ENCODE results near the gene PTCD2. TPM values are rescaled to one million over a fixed set of nuclear protein-coding genes. Genes with fewer than 3 reads are reported as not detected.

PTCD2 gene
- total and polyA plus RNA-seq, 2 of the 8 experiments (the other 6 are each of a cell fraction or from before 2014, with no cell fraction given) = 7.3 to 15.4 TPM

- no peak overlapping the region for H2BK15ac ChIP-seq (ENCODE audit: low read length)
- no peak overlapping the region for H4K8ac ChIP-seq (ENCODE audit: extremely low read depth, insufficient read depth, low read length)
- H3K9me3 ChIP-seq (ENCODE audit: insufficient read depth in 2 of 2, low read depth in 1 of 2, low read length in 1 of 2) = no peaks in the 10 kb centered on the region
- H2BK5ac ChIP-seq (ENCODE audit: low read depth, low read length) = no peak overlapping the region
- H3K23ac ChIP-seq (ENCODE audit: insufficient read length) = no peak overlapping the region
- no peaks in the 10 kb centered on the region for H4K20me1 ChIP-seq (replicated peaks in 1 of 2; ENCODE audit: control insufficient read depth in 1 of 2, insufficient read depth in 2 of 2, low read length in 2 of 2)
- no peak overlapping the region for H2BK120ac ChIP-seq (replicated peaks; ENCODE audit: low read depth, low read length)
- POLR2A ChIA-PET (ENCODE audit: partially characterized antibody) = no interaction called here
- H3K27me3 ChIP-seq (replicated peaks in 1 of 4; ENCODE audit: control insufficient read depth in 3 of 4, extremely low read depth in 1 of 4, insufficient read depth in 3 of 4, low read length in 3 of 4) = no peaks in the 10 kb centered on the region
- H3K18ac ChIP-seq (ENCODE audit: extremely low read depth, low read length) = no peak overlapping the region
- H3K27ac ChIP-seq (ENCODE audit: low read depth, low read length) = no peak overlapping the region
- no peak overlapping the region for H2BK20ac ChIP-seq (ENCODE audit: low read length)
- no peak overlapping the region for H3K4me3 ChIP-seq (ENCODE audit: extremely low read depth in 1 of 4, insufficient read depth in 2 of 4, low read depth in 3 of 4, low read length in 4 of 4)
- DNase-seq (ENCODE audit: low read depth in 1 of 2, low spot score in 2 of 2) = no peak
- no peak overlapping the region for H3K56ac ChIP-seq (replicated peaks; ENCODE audit: insufficient read length, low read depth, low read length)
- H3K23me2 ChIP-seq (ENCODE audit: low read depth, low read length) = no peaks in the 10 kb centered on the region
- CTCF ChIA-PET (ENCODE audit: partially characterized antibody) = no interaction called here
- H3K4me2 ChIP-seq (ENCODE audit: insufficient read depth in 1 of 2, low read depth in 2 of 2, low read length in 2 of 2) = no peak overlapping the region
- H2BK12ac ChIP-seq (ENCODE audit: low read depth, low read length) = no peak overlapping the region
- no peak overlapping the region for H3K4ac ChIP-seq (replicated peaks; ENCODE audit: insufficient read length, low read depth, low read length)
- H3K14ac ChIP-seq (ENCODE audit: insufficient read length) = no peak overlapping the region
- H3K79me1 ChIP-seq (ENCODE audit: low read depth, low read length) = no peaks in the 10 kb centered on the region
- no peak overlapping the region for H4K91ac ChIP-seq (replicated peaks; ENCODE audit: insufficient read length, low read length)
- peaks cover 0 to 5% (median 2%) of the 10 kb centered on the region in 4 experiments; a peak in 4 of 8 replicates for H3K36me3 ChIP-seq (ENCODE audit: control insufficient read depth in 2 of 4, insufficient read depth in 4 of 4, low read length in 3 of 4)
- H3K4me1 ChIP-seq (replicated peaks in 1 of 4; ENCODE audit: control insufficient read depth in 3 of 4, insufficient read depth in 4 of 4, low read length in 3 of 4) = peaks cover 0 to 3% (median 0%) of the 10 kb centered on the region in 4 experiments; a peak in 1 of 7 replicates
- H3K9ac ChIP-seq (replicated peaks in 1 of 4; ENCODE audit: extremely low read depth in 1 of 4, low read depth in 3 of 4, low read length in 3 of 4) = no peak overlapping the region
- no peak overlapping the region for H2AK5ac ChIP-seq (ENCODE audit: low read depth, low read length)
- FAIRE-seq = no peak
- no peak overlapping the region for H4K5ac ChIP-seq (ENCODE audit: insufficient read length, low read depth, low read length)
- WGBS, 2 experiments (ENCODE audit: extremely low coverage in 1 of 2, insufficient coverage in 1 of 2, insufficient read length in 1 of 2, insufficient replicate concordance in 2 of 2, low coverage in 1 of 2, low lambda C conversion rate in 2 of 2, missing lambda C conversion rate in 1 of 2) = 95% methylated on average over 4 of the region's 4 CpGs; no CpG with 5 or more reads in 1 of the 2 experiments
- H3K79me2 ChIP-seq (ENCODE audit: control insufficient read depth in 1 of 2, insufficient read depth in 2 of 2, low read length in 2 of 2) = no peaks in the 10 kb centered on the region
- H2AFZ ChIP-seq (ENCODE audit: low read length) = no peak overlapping the region
- TF ChIP-seq POU5F1 (IDR thresholded peaks at IDR 0.05; ENCODE audit: low read depth, low read length) (no peak), SRF (IDR thresholded peaks at IDR 0.05; ENCODE audit: low read depth, low read length) (no peak), SUZ12 (IDR thresholded peaks at IDR 0.05; ENCODE audit: low read length) (no peak), SIRT6 (IDR thresholded peaks at IDR 0.05; ENCODE audit: low read length) (no peak), GABPA (IDR thresholded peaks at IDR 0.05; ENCODE audit: borderline replicate concordance, insufficient read depth, low read length) (no peak), EZH2 (IDR thresholded peaks at IDR 0.05; ENCODE audit: low read depth, low read length, severe bottlenecking) (no peak), POLR2A (IDR thresholded peaks at IDR 0.05; ENCODE audit: control extremely low read depth in 1 of 2, low read depth in 2 of 2, low read length in 2 of 2) (no peak)
Measured at GRCh38 chr5:72347801-72348308, 27.7 kb downstream of the PTCD2 start.

Data from H1 (cell line).